Ovary (tissue), 3 donors: ENCODE data around the gene SFTPA1.

Experiments used
- CTCF ChIP-seq, 3 donors: fragments of 450-650 bp in 2 of 3; fragments of 200-600 bp in 1 of 3; IDR thresholded peaks; one replicate each; pipeline versions ENCODE4 v1.5.1 to v1.8.0; 2016 to 2022; ENCODE audit warnings: antibody characterized with exemption in 3 of 3, mild to moderate bottlenecking in 1 of 3
- EP300 ChIP-seq: sonication (generic); formaldehyde crosslinking; IDR thresholded peaks from one replicate; pipeline ENCODE4 v1.6.1; 2017; ENCODE audit warnings: antibody characterized with exemption
- POLR2A ChIP-seq: fragments of 450-650 bp; IDR thresholded peaks from one replicate; pipeline ENCODE4 v1.6.1; 2017; ENCODE audit warnings: antibody characterized with exemption, mild to moderate bottlenecking, moderate library complexity
- donor health status: DM: no; HTN: no; CAD: no.

- TF ChIP-seq CTCF (IDR thresholded peaks at IDR 0.05) (no peak), POLR2A (no peak), EP300 (no peak)
Measured at GRCh38 chr10:79561257-79561656, 49.5 kb upstream of the SFTPA1 start.
